Activated gamma-delta T cell treated with anti-CD3 and anti-CD28 coated beads, Interleukin-2, amount 50 U/mL, for 16 hours (primary cell): ENCODE measurements around the gene POU2AF1.

Experiments used
- DNase-seq: peaks from one replicate; pipeline ENCODE4 v3.0.0-alpha.2; 2020; ENCODE audit warnings: low read depth

The POU2AF1 gene

DNA sequence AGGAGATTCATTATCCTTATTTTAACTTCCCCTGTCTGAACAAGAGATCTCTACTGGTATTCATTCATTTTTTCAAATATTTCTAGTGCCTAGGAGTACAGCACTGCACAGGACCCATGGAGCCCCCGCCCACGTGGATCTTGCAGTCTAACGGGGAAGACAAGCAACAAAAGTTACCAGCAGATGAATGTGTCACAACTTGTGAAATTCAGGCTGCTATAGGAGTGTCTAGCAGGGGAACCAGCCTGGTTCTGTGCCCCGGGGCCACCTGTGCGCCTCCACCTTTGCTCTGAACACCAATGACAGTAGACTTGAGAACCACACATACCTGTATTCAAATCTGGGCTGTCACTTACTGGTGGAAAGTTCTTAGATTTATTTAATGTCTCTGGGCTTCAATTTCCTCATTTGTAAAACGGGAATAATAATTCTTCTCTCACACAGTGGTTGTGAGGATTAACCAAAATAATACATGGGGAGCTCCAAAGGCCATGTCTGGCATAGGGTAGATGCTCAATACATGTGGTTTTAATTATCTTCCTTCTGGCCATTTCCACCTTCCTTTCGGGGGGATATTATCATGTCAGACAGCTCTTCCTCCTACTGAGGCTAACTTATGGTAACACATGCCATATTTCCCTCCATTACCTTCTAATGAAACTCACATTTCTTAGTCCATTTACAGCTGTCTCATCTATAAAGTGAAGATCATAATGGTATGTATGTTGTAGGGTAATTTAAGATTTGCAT, 17.8 kb downstream of the POU2AF1 start:
- DNase-seq: no peak

DNA sequence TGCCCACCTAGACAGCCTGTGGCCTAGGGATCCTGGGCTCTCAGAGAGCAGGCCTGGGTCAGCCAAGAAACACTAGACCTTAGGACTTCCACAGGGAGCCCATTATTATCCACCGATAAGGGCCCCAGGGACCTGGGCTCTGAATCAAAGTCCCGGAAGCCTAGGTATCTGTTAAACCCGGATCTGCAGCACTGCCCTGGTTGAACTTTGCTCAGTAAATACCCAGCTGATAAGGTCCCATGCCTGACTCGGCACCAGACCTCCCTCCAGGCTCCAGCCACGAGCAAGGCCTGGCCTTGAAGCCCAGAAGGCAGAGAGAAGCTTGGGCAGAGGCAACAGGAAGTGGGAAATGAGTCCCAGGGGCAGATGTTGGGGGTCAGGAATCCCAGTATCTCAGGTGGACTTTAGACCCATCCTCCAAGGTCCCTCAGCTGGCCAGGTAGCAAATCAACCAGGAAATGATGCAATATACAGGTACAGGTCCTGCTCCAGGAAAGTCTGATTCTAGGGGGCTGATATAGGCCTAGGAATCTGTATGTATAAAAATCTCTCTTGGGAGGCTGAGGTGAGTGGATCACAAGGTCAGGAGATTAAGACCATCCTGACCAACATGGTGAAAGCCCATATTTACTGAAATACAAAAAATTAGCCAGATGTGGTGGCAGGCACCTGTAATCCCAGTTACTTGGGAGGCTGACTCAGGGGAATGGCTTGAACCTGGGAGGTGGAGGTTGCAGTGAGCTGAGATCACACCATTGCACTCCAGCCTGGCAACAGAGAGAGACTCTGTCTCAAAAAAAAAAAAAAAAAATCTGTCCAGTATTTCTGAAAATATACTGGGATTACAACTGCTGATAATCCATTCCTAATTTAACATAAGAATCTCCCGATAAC, 18.7 kb downstream of the POU2AF1 start:
- no peak for DNase-seq

DNA sequence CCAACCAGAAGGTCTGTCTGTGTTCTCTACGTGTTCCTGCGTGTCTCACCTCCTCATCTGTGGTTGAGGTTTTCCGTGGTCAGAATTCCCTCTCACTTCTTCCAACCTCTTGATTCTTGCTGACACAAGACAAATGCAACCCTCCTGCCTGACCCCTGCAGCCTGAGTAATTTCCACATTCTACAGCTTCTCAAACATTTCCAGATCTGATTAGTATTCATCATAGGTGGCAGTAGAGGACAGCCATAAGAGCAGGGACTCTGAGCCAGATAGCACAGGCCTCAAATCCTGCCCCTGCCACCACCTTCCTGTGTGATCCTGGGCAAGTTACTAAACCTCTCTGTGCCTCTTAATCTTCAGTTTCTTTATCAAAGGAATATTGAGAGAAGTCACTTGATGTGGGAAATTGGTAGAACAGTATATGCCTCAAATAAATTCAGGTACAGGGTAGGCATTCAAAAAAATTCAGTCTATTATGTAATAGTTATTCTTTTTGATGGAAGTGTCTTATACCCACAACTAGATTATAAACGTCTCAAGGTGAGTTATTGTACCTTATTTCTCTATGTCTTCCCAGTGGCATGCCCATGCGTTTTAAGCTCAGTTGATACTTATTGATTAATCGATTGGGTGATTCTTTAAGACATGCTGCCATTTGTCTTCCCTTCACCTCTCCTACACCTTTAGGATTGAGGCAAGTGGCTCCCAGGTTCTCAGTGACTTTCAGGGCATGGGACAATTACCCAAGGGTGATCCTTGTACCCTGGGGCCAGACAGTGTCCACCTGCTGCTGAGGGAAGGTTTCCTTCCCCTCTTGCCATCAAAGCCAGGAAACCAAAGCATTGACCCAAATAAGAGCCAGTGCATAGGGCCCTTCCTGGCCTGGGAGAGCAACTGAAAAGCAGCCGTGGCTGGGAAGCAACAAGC, 19.6 kb downstream of the POU2AF1 start:
- no peak for DNase-seq

DNA sequence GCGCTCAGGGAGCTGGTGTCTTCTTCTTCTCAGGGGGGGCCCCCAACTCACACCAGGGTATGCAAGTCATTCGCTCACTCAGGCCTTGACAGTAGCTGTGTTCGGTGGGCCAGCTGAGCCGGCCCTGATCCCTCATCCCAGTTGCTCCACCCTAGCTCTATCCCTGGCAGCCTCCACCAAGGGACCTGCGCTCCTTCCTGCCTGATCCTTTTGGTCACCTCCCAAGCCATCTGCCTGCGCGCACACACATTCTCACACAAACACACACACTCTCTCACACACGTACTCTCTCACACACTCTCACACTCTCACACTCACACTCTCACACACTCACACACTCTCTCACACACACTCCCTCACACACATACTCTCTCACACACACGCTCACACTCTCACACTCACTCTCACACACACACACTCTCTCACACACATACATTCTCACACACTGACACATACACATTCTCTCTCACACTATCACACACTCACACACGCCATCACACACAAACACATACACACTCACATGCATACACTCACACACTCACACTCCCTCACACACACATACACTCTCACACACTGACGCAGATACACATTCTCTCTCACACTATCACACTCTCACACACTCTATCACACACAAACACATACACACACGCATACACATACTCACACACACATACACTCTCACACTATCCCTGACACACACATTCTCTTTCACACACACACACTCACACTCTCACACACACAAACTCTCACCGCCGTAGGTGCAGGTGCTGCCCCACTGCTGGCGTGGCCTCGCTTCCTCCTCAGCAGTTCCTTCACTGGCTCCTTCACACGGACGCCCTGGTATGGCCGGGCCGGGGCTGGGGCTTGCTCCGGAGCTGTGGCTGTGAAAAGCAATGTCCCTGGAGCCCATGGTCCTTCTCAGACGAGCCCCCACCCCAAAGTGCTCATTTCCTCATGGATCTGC, 20.8 kb downstream of the POU2AF1 start:
- no peak for DNase-seq

DNA sequence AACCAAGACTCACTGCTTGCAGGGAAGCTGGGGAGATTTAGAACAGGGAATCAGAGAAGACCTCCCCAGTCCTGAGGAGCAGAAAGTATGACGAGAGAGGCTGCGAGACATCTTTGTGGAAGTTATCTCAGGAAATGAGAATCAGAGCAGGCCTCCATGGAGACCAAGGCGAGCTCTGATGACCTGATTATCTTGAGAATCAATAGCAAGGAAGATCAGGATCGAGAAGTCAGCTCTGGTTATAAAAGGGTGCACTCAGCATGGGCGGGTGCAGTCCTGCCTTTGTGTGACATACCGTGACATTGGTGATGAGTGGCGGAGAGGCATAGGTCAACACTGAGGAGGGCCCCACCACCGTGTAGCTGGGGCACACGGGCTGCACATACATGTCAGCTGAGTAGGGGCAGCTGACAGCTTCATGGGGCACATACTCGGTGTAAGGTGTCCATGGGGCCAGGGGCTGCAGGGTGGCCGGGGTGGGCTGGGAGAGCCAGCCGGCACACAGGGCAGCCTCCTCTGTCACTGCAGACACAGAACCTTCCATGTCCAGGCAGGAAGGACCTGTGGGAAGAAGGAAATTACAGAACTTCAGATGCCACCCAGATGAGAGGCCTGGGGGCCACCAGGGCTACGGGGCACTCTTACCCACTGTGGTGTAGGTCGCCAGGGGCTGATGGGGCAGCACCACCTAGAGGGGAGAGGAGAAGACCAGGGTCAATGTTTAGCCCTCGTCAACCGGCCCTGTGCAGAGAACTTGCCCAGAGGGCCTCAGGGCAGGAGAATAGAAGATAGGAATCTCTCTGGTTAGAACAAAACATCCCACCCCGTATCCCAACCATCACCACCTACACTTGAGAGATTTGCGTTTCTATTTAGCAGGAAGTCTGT, 21.7 kb downstream of the POU2AF1 start:
- no peak for DNase-seq

DNA sequence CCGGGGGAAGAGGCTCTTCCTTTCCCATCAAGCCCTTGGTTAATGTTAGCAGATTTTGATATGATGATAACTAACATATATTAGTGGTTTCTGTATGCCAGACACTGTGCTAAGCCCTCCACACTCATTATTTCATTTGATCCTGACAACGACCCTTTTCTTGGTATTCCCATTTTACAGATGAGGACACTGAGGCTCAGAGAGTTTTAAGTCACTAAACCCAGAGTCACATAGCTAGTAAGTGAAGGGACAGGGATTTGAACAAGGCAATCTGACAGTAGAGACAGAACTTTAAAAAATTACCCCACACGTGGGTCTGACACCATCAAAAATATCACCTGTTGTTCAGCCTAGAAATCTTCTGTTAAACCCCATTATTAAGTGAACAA, 22.4 kb downstream of the POU2AF1 start:
- DNase-seq: no peak

DNA sequence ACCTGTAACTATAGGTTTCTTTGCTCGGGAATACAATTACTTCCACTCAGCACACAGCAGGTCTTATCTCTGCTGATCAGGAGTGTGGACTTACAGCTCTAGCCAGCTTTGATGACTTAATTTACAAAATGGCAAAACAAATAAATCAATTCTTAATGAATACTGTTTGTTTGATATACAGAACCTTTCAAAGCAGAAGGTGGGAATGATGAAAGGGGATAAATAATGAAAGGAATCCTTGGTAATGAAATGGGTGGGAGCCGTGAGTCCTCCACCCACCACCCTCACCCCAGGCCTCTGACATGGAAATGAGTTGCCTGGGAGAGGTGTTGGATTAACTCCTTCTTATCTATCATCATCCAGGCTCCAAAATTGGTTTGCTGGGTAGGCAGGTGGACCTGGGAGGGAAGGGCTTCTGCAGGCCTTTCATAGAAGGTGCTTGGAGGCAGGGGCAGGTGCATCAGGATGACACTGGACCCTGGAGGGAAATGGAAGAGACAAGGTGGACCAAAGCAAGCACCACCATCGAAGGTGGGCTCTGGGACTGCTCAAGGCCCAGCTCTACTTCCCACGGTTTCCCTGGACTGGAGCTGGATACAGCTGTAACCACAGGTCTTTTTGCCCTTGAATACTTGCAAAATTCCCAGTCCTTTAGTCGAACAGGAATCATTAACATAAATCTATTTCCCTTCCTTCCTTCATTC, 23.0 kb downstream of the POU2AF1 start:
- no peak for DNase-seq

DNA sequence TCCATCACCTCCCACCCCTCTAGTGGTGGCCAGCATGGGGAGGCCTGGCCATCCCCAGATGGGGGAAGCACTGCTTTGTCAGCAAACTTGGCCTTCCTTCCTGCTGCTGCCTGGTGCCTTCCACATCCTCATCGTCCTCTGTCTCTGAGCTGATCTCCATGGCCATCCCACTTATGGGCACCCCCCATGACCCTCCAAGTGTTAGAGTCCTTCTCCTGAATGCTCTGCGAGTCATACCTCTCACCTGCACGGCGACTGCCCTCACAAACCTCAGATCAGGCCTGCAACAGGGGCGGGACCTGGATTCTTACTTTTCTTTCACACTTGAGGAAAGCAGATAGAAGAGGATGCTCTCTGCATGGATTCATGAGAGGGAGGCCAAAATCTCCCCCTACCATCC, 24.0 kb downstream of the POU2AF1 start:
- DNase-seq: no peak

DNA sequence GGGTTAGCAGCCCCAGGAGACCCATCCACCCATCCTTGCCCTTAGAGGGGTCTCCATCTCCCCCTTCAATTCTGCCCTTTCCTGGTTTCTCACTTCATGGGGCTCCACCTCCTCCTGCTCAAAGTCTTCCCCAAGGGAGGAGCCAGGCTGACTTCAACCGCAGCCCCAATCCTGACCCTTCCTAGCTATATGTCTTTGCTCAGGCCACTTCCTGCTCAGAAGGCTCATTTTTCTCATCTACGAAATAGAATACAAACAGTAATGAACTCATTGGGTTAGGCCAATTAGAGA, 24.5 kb downstream of the POU2AF1 start:
- no peak for DNase-seq

DNA sequence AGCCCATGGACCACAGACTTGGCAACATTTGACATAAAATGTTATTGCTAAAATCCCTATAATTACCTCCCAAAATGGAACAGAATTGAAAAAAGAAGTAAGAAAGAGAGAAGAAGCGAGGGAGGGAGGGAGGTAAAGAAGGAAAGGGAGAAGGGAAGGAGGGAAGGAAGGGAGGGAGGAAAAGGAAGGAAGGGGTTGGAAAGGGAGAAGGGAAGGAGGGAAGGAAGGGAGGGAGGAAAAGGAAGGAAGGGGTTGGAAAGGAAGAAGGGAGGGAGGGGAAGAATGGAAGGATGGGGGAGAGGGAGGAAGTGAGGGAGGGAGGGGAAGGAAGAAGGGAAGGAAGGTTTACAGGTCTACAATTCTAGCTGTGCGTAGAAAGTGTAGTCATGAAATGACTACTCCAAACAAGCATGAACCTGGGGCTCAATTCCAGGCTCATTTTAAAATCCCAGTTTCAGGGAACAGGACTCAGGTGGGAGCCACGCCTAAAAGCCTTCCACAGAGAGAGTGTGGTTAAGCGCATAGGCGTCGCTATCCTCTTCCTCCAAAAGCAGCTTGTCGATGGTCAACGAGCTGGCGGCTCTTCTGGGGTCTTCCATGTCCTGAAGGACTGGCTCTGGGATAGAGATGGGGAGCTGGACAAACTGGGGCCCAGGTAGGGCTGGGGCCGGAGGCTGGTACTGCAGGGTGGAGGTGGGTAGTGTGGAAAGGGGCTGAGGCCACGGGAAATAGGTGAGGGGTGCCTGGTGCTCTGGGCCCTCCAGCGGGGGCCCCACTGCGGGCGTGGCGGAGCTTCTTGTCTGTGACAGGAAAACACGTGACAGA, 25.1 kb downstream of the POU2AF1 start:
- DNase-seq: no peak

DNA sequence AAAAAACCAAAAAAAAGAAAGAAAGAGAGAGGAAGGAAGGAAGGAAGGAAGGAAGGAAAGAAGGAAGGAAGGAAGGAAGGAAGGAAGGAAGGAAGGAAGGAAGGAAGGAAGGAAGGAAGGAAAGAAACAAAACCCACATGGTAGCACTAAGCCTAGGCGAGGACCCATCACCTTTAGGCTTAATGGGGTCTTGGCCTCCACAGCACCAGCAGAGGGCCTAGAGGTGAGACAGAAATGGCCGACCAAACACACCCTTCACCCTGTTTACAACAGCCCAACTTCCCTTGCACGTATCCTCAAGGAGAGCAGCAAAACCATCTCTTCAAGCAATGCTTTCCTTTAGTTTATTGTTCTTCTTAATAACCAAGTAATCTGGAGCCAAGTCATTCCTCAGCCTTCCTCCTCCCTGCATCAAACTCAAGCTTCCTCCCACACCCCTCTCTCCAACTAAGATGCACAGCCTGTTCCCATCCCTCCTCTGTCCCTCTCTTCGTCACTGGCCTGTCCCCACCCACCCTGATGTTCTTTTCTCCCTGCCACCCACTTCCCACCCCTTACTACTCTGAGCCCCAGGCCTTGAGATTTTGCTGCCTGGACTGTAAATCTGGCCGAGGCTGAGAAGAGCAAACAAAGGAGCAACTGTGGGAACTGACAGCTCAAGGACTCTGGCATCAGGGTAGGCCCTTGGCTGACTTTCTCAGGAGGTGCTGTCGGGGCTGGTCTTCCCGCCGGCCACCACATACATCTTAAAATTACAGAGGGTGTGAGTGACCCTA, 26.0 kb downstream of the POU2AF1 start:
- DNase-seq: no peak

DNA sequence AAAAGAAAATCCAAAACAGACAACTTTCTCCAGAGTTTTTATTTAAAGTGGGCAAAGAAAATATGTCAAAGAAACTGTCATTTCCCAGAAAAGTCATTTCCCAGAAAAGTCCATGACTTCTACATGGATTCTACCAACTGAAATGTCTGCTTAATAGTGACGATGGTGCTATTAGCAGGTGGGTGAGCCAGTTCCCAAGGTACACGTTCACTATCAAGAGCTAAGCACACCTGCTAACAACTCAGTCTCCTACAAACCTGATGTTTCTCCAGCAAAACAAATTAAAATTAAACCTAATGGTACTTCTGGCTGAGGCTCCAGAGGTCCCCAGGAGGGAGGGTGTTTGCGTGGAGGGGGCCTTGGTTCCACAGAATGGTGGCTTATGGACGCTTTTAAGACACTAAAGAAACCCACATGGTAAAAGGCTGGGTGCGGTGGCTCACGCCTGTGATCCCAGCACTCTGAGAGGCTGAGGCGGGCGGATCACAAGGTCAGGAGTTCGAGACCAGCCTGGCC, 26.8 kb downstream of the POU2AF1 start:
- DNase-seq: no peak

DNA sequence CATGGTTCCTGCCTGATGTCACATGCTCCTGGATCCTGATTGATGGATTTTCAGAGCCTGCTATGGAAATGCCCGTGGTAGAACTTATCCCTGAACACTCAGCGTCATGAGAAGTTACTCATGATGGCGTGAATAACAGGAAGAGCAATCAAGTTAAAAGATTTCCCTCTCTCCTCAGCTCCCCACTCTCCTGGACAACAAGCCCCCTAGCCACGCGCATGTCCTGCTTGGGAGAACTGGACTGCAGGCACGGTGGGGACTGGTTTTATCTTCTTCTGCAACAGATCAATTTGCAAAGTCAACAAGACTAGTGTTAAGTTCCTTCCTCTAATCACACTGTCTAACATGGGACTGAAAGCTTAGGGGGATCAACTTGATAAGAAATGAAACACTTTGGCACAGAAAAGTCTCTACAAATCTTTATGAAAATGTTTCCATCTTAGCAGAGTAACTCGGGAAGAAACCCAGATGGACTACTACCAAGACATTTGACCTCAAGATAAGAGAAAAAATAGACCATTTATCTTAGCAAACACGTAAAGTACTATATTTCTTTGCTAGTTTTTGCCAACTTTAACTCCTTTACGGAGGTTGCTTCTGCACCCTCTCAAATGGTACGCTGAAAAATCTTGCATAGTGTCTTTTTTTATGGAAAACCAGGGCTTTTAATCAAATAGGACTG, 27.6 kb downstream of the POU2AF1 start:
- no peak for DNase-seq

DNA sequence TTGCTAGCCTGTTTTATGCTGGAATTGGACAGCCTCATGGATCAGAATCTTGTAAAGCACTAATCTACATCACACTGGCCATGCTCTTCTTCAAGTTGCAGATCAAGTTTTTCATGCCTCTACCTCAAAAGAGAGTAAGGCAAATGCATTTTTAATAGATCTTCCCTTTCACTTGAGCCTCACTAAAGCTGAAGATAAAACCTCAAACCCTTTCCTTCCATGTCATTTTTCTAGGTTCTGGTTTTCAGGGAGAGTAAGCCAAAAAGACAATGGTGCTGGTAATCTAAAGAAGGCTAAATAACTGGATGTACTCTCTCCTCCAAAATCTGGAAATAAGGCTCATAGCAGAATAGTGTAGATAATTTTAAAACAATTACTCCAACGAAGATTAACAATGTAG, 28.3 kb downstream of the POU2AF1 start:
- no peak for DNase-seq

DNA sequence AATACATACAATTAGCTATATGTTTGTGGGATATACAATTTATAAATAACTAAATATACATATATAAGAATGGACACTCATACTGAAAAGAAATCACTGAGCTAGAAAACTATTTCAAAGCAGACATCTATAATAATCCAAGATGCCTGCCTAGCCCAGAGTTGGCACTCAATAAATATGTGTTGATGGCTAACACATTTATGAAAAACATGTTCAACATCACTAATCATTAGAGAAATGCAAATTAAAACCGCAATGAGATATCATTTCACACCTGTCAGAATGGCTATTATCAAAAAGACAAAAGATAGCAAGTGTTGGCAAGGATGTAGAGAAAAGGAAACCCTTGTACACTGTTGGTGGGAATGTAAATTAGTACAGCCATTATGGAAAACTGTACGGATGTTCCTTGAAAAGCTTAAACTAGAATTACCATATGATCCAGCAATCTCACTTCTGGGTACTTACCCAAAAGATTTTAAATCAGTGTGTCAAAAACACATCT, 29.8 kb downstream of the POU2AF1 start:
- no peak for DNase-seq

DNA sequence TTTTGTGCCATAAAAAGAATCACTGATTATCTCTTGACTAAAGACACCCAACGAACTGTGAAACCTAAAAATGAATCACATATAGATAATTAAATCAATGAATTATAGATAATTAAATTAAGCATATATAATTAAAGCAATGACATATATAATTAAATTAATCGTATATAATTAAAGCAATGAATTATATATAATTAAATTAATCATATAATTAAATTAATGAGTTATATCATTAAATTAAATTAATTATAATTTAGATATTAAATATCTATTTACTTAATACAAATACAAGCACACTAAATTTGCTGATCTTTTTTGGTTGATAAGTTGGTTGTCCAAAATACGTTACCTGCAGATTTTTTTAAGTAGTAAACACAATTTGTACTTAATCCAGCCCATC, 30.9 kb downstream of the POU2AF1 start:
- no peak for DNase-seq

DNA sequence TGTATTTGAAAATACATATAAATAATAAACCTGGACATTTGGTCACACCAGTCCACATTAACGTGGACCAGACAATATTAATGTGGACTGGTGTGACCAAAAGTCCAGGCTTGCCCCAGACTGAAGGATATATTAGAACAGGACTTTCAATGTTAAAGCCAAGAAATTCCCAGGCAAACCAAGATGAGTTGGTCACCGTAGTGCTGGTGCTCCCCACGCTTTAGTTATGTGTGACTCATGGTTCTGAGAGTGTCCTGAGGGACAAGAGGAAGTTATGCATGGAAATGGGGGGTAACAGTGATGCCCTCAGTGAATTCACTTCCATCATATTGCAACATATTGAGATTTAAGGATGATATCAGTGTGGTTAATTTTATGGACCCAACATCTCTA, 31.4 kb downstream of the POU2AF1 start:
- DNase-seq: no peak
